Measurements from ENCODE around the gene TRIM31.

Gene TRIM31, protein sequence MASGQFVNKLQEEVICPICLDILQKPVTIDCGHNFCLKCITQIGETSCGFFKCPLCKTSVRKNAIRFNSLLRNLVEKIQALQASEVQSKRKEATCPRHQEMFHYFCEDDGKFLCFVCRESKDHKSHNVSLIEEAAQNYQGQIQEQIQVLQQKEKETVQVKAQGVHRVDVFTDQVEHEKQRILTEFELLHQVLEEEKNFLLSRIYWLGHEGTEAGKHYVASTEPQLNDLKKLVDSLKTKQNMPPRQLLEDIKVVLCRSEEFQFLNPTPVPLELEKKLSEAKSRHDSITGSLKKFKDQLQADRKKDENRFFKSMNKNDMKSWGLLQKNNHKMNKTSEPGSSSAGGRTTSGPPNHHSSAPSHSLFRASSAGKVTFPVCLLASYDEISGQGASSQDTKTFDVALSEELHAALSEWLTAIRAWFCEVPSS

DNA sequence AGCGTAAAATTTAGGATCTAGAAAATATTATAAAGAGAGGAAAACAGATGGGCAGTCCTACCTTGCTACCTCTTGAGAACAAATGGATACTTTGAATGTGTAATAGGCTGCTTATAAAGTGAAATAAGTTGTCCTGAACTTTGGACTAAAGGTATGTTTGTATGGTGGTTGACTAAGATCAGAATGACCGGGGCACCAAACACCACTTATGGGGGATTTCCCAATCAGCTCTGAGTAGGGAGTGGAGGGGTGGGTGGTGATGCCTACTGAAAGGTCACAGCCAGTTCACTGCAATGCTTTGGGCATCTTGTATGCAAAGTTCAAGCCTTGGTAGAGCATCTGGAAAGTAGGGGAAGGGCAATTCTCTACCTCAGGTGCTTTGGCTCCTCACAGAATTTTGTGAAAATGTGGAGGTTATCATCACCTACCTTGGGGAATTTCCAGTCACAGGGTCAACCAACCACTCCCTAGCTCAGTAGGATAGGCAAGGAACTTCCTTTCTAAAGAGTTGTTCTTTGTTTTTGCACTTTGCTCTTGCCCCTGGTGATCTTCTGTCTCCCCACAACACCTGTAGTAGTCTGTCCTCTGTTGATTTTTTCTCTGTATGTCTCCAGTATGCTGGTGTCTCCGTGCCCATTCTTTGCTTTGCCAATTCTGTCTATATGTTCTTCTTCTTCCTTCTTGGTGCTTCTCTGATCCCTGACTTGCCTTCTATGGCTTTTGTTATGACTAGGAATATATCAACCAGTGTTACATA, at the start of gene TRIM31:
Gene TRIM31, minus strand, starts transcription at position 88 of the 757 bp plus-strand sequence. CDS start 285 bp downstream, outside the sequence.
- no peak for DNase-seq

DNA sequence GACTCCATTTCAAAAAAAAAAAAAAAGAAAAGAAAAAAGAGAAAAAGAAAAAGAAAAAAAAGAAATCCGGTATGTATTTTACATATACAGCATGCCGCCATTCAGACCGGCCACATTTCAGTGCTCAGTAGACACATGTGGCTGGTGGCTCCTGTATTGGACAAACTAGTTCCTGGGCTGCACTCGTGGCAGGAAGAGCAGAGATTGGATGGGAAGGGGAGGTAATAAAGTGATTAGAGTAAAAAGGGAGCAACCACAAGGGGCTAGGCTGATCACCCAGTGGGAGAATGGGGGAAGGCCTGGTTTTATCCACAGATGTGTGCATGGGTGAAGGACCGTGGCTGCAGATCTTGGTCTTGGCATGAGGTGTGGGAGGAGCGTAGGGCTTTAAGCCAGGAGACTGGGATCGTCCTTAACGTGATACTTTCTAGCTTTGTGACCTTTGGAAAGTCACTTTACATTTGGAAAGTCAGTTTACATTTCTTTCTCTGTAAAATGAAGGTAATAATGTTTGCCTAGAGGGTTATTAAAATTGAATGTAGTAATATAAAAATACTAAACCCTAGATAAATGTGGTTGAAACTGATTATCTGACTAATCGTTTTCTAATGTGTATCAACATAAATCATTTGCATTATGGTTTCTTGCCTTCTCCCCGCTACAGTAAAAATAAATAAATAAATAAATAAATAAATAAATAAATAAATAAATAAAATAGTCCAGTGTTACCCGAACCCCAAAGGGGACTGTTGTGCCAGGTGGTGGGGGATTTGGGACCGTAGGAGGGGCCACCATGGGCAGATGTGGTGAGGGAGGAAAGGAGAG, 49.6 kb upstream of the TRIM31 start:
- DNase-seq: no peak

DNA sequence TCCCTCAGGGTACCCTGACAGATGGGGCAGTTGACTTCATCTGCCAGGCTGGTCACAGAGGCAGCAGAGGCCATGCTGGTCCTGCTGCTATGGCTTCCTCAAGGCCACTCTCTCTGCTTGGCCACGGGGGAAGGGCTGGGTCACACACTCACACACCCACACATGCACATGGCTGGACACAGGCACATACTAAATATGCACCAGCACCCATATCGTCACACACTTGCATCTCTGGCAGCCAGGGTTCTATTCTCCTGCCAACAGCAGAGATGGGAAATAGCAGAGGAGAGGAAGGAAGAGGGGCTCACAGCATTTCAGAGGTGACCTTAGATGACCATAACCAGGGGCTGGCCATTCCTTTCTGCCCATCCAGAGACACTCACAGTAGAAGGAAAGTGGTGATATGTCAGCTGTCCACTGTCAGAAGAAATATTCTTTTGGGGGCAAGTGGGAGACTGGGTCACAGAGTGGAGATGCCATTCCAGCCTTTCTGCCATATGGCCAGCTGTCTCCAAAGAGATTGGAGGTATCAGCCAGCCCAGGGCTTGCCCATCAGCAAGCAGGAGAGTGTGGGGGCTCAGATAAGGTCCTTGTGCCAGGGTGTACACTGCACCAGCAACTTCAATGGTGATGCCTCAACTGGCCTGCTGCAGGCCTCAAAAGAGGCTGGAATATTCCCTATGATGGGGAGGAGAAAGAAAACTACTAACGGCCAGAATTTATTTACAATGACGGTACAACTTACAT, 48.1 kb upstream of the TRIM31 start, which contains the start of gene TRIM10:
Gene TRIM10, minus strand, starts transcription at position 427 of the 747 bp plus-strand sequence. Its CDS starts 353 bp downstream, at position 74.
- no peak for DNase-seq

DNA sequence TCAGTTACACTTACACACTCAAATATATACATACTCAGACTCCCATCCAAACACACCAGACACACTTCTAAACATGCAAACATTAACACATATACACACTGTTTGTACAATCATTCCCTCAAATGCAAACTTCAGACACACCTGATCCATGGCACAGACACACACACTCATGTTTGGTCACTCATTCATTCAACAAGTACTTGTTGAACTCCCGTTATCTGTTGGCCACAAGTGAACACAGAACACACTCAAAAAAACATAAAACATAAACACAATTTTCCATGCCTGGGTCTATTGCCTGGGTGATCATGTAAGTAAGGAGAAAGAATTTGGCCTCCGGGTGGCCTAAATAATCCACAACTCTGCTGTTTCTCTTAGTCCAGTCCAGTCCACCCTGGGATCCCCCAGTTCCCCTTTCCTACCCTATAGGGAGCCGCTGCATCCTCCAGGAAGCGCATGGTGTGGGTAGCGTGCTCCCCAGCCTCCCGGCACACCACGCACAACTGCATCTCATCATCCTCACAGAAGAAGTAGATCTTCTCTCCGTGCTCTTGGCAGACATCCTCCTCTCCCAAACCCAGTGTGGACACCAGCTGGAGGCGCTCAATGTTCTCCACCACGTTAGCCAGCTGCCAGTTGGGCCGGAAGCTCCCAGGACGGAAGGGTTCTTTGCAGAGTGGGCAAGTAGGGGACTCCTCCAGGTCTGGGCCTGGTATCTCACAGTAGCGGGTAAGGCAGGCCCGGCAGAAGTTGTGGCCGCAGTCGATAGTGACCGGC, 47.3 kb upstream of the TRIM31 start:
- no peak for DNase-seq

DNA sequence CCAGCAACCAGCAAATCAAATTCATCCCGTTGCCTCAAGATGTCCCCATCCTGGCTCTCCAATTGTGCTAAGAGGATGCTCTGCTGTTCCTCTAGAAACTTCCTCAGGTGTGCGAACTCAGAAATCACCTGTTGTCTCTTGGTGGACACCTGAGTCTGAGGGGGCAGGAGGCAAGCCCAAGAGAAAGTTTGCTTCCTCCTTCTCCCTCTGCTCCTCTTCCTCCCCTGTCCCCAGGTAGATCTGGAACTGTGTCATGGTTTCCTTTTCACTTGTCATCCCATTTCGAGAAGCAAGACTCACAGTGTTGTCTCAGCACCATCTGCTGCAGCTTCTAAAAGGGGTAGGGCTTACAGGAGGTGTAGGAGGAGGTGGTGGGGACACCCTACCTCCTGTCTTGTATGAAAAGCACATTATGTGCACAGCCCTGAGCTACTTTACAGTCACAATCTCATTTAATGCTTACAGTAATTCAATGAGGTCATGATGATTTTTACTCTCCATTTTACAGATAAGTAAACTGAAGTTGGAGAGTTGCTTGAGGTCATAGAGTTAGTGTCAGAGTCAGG, 45.7 kb upstream of the TRIM31 start:
- DNase-seq: no peak

DNA sequence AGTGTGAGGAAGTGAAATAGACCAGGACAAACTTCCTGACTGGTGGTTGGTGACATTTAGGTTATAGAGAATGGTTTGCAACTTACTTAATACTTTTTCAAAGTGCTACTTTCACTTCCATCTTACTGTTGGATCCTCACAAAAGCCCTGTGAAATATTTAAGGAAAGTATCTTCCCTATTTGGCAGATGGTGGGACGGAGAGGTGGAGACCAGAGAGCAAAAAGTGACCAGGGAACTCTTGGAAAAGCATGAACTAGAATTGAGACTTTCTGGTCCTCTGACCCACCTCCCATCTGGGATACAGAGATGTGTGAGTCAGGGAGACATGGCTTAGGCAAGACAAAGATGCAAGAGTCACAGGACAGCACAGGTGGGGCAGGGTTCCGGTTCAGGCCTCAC, 45.1 kb upstream of the TRIM31 start:
- DNase-seq: no peak

DNA sequence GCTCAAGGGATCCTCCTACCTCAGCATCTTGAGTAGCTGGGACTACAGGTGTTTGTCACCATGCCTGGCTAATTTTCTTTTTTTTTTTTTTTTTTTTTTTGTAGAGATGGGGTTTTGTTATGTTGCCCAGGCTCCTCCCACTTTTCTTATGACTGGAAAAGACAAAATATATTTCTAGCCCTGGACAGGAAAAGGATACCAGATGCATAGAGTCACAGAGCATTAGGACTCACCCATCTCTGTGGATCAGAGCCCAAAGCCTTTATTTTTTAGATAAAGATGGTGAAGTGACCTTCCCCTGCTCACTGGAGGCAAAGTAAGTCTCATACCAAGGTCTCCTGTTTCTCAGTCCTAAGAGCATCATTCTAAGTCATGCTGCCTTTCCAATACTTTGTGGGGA, 44.7 kb upstream of the TRIM31 start:
- no peak for DNase-seq

DNA sequence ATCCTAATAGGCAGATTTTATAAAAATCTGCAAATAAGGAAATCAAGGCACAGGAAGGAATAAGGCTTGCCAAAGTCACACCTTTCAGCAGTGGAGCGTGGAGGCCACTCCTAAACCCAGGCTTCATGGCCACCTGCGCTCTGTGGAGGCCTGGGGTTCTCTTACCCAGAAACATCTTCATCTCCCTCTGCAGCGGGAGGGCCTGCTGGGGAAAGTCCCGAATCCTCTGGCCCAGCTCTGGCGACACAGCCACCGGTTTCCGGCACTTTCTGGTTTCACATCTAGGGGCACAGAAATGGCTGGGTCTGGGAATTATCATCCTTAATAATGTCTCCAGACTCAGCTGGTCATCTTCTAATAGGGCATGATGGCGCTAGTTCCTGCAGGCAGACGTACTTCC, 43.9 kb upstream of the TRIM31 start:
- no peak for DNase-seq

DNA sequence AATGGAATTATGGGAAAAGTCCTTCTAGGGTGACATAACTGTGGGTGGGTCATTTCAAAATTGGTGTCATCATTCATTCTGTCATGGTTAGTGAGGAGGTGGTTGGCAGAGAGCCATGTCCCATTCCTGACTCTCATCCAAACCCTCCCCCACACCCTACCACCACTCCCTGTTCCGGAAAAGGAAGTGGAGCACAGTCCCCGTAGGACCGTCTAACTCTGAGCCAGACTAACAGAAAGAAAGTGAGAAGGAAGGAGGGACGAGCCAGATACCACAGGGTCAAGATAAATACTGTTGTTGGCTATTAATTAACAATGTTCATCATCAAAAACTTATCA, 43.3 kb upstream of the TRIM31 start:
- DNase-seq: no peak

DNA sequence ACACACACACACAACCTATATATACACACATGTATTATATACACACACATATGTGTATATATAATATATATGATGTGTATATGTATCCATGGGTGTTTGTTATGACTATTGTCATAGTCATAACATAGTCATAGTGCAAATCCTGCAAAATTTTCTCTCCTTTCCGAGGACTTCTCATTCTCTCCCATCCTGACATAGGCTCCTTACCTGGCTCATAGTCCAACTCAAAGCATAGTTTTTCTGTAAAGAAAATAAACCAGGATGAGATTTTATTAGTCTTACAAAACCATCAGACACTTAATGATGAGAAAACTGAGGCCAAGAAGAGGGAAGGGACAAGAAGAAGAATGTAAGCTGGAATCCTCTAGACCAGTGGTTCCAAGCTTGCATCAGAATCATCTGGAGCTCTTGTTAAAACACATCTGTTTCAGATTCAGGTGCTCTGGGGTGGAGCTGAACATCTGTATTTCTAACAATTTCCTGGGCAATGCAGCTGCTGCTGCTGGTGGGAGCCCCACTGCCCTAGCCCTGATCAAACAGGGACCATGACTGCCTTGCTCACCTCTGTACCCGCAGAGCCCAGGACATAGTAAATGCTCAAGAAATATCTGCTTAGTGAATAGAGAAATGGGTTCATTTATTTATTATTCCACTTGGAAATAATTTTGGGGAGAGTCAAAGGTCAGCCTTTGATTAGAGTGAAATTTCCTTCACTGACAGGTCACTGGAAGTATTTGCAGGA, 42.8 kb upstream of the TRIM31 start:
- DNase-seq: no peak

DNA sequence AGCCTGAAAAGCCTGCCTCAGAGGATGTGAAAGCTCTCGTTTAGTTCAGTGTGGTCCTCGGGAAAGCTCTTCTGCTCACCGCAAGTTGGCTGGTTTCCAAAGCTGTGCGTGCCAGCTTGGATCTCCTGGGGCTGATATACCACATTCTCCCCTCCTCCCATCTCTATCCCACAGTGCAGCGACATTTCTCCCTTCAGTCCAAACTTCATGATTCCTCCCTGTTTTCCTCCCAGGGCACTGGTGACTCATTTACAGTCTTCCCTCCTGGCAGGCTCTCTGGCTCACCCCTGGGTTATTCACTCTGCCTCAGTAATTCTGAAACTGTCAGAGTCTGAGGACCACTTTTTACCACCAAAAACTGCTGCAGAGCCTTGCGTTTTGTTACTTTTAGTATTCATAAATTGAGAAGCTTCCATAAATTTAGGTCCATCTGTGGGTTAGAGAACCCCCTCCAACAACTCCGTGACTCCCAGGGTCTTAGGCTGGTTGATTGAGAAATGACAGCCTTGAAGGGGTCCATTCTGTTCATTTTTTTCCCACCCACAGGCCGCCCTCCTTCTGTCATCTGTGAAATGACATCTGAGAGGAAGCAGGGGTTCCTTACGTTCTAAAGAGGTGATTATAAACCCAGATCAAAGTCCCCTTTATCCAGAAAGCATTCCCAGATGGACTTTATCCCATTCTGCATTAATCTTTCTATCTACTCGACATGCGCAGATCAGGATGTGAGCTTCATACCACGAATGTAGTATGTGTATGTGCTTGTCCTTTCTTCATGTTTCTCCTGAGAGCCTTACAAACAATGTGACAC, 42.0 kb upstream of the TRIM31 start:
- no peak for DNase-seq

DNA sequence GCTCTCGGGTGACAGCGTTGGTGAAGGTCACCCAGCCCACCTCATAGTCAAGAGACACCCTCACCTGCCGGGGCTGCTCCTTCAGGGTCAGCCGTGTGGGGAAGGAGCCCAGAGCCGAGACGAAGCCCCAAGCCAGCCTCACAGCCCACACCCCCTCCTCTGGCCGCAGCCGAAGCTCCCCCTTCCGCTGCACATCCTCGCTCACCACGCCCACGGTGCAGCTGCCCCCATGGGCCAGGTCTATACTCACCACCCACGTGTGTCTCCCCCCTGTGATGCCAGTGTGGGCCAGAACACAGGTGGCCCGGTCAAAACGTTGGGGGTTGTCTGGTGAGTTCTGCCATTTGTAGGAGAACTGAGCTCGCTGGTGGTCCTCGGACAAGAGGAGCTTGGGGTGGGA, 41.2 kb upstream of the TRIM31 start:
- no peak for DNase-seq

DNA sequence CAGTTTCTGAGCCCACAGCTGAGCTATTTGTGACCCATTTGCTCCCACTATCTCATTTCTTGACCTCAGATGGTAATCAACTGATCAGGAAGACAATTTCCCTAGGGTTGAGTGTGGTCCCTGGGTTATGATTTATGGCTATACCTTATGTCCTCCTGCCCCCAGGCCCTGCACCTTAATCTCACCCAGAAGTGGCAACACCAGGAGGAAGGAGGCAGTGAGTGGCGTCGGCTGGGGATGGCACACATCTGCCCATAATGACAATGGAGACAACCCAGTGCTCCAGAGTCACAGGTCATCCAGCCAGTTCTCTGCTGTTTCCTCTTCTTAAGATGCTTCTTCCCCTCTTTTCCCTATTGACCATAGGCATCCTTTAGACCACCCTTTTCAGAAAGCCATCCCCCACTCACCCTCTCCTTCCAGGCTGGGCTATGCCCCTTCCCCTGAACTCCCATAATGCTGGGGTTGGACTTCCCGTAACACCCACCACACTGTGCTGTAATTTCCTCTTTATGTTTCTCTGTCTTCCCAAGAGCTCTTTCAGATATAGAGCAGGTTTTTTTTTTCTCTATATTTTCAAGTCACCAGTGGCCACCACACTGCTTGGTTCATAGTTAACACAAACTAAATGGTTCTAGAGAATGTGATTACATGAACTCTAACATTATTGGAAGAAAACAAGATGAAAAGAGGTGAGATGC, 40.2 kb upstream of the TRIM31 start:
- DNase-seq: no peak

DNA sequence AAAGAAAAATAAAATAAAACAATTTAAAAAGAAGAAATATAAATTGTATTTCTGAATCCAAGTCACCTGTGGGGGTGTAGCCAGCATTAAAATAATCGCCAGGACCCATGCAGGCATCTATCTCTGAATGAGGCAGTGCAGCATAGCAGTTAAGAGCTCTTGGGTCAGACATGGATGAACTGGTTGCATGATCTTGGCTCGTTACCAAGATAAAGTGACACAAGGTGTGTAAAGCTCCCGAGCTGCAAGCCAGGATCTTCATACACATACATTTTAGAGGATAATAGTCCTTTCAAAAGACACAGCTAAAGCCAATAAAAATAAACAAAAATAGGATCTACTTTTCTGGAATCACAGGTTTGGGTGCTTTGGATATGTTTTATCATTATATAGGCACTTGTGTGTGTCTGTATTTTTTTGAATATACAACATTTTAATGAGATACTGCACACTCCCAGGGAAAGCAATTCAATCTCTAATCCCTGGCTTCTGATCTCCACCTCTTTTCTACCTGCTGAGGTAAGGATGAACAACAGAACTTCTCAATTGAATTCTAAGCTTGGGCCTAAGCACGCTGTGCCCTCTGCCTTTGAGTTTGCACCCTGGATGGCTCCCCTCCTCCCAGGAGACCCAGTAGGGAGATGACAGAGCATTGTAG, 39.3 kb upstream of the TRIM31 start:
- no peak for DNase-seq

DNA sequence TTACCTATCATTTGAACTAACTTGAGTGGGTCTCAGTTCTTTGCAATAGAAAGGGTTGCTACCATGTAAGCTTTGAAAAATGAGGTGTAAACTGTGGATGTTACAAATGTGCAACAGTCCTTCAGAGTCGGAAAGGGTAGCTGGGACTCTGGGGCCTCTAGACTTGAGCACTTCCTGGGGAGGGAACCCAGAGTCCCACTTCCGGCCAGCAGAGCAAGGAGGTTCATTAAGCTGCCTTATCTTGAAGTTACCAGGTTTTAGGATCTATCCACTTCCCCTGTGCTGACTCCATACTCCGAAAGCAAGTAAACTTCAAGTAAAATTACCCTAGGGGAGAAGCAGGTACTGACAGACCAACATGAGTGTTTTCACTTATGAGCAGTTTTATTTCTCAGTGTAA, 38.7 kb upstream of the TRIM31 start:
- no peak for DNase-seq

DNA sequence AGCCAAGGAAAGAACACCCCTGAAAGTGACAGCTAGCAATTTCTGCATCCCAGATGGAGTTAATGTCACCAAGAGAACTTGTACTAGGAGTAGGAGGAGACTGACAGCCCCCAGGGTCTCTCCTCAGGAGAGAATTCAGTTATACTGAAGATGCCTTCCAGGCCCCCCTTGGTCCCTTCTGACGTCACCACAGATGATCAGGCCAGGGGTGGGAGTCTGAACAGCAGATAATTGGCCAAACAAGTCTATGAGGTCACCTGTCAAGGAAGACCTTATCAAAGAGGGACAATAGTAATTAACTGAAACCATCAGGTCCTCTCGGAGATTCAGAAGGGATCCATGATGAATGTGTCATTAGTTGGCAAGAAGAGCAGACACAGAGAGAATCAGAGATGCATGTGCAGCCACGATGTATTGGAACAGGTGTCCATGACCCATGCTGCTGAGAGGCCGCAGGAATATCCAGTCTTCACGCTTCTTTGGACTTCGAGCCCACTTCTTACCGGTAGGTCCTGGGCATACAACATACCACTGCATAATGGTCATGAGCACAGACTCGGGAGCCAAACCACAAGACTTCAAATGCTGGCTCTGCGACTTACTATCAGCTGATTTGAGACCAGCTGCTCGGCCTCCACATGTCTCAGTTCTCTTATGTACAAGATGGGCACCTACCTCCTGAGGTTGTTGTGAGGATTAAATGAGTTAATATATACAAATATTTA, 37.9 kb upstream of the TRIM31 start:
- no peak for DNase-seq

DNA sequence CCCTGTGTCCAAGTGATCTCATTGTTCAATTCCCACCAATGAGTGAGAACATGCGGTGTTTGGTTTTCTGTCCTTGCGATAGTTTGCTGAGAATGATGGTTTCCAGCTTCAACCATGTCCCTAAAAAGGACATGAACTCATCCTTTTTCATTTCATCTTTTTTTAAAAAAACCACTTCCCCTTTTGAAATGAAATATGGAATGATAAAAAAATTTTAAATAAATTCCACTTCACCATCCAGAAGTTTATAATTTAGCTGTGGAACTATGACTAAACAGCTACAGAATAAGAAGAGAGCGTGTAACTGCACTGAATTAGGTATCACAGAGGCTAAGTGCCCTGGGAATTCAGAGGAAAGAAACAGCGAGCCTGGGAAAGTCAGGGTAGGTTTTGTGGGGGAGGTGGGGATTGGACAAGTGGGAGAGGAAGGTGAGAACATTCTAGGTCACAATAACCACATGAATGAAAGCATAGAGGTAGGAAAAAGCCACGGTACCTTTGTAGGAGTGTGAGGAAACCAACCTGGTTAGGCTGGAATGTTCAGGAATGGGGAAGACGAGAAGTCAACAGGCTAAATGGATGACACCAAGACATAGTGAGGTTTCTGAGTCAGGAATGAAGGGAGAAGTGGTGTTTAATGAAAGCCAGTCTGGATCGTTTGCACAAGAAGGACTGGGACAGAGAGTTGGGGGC, 37.1 kb upstream of the TRIM31 start:
- DNase-seq: no peak

Measured in DMS 273 treated with DMSO at 0.1 percent for 48 hours (cell line).